Right atrium auricular region (tissue), 2 donors: Measurements from ENCODE around the gene COL6A1. TPM values are rescaled to one million over a fixed set of nuclear protein-coding genes. Genes with fewer than 3 reads are reported as not detected.

ENCODE experiments used
- DNase-seq: peaks from one replicate; pipeline ENCODE4 v3.0.0-alpha.2; 2019; ENCODE audit warnings: low spot score
- H3K27ac ChIP-seq, 2 donors: fragments of 200-600 bp; sonication (generic); 1 replicate in 1 of 2; 2 replicates in 1 of 2; pipeline ENCODE4 v1.5.1; 2016 to 2019
- H3K27me3 ChIP-seq, 2 donors: fragments of 200-600 bp; sonication (generic); one replicate each; pipeline versions ENCODE4 v1.5.1 to v1.6.0; 2017 to 2019
- H3K36me3 ChIP-seq: fragments of 200-600 bp; sonication (generic); one replicate; pipeline ENCODE4 v1.5.1; 2016
- H3K4me1 ChIP-seq, 2 donors: fragments of 200-600 bp; sonication (generic); one replicate each; pipeline versions ENCODE4 v1.5.1 to v1.6.0; 2017 to 2019
- H3K4me3 ChIP-seq, 2 donors: fragments of 200-600 bp; sonication (generic); 1 replicate in 1 of 2; 2 replicates in 1 of 2; pipeline ENCODE4 v1.5.1; 2017 to 2019; ENCODE audit warnings: mild to moderate bottlenecking in 1 of 2, moderate library complexity in 1 of 2
- H3K9me3 ChIP-seq, 2 donors: fragments of 200-600 bp; sonication (generic); one replicate each; pipeline ENCODE4 v1.5.1; 2019
- CTCF ChIP-seq, 2 donors: fragments of 200-600 bp; sonication (generic); IDR thresholded peaks; one replicate each; pipeline ENCODE4 v1.5.1; 2019; ENCODE audit warnings: antibody characterized with exemption in 2 of 2
- total RNA-seq, 2 donors: library from RNA; depleted of rRNA; stranded (reverse); fragments of >200 nt; gene quantifications; one replicate each; pipeline ENCODE4 v1.1.0, GENCODE V29; 2016

COL6A1 gene
- total RNA-seq, 2 donors from 2014 or later = 201 to 278 TPM

- no peak for TF ChIP-seq CTCF (IDR thresholded peaks at IDR 0.05)
- peak overlapping the region in 1 of 2 donors; percentile 83 for H3K27ac ChIP-seq
- H3K9me3 ChIP-seq = no peaks in the 10 kb centered on the region
- no peaks in the 10 kb centered on the region for H3K27me3 ChIP-seq
- peak; percentile 58 for DNase-seq
- no peak overlapping the region for H3K4me3 ChIP-seq
- no peaks in the 10 kb centered on the region for H3K36me3 ChIP-seq
- H3K4me1 ChIP-seq = peaks cover 0 to 47% of the 10 kb centered on the region in 2 donors
These were observed 72.9 kb downstream of the COL6A1 start for GRCh38 chr21:46054451-46054881.

Other genes starting within 250 kb of the COL6A1 start
- gene COL6A2, start 116.3 kb downstream of the COL6A1 start, total RNA-seq = 100 to 1,000 TPM; 249 to 252 TPM
- gene FTCD, start 173.8 kb downstream of the COL6A1 start, total RNA-seq = under 1 TPM in 1 of 2 donors, not detected in 1; 0.24 TPM
- gene SPATC1L, start 202.7 kb downstream of the COL6A1 start, total RNA-seq = 10 to 100 TPM in 1 of 2 donors, 1 to 10 TPM in 1; 8.7 to 12.5 TPM
- 10 to 100 TPM; 31.4 to 36.6 TPM for gene LSS, start 247.0 kb downstream of the COL6A1 start, total RNA-seq